ENCODE measurements around the gene ZACN. TPM values are rescaled to one million over a fixed set of nuclear protein-coding genes. Genes with fewer than 3 reads are reported as not detected.

Gene ZACN
- total RNA-seq, 1 donor from 2014 or later, result not detected

- H3K4me3 ChIP-seq, result no peak overlapping the region
- H3K27ac ChIP-seq, result no peak overlapping the region
- H3K4me1 ChIP-seq, result no peaks in the 10 kb centered on the region
- H3K36me3 ChIP-seq, result peaks cover 0 to 79% of the 10 kb centered on the region in 2 donors
- TF ChIP-seq POLR2AphosphoS5 (IDR thresholded peaks at IDR 0.05; ENCODE audit: insufficient read depth in 1 of 2, low read depth in 1 of 2) (no peak), POLR2A (IDR thresholded peaks at IDR 0.05) (no peak), CTCF (IDR thresholded peaks at IDR 0.05) (no peak)
- H3K27me3 ChIP-seq, result no peaks in the 10 kb centered on the region
- intact Hi-C loops (cut with DNase I), result no loop called here
- no peak for DNase-seq (ENCODE audit: extremely low spot score in 2 of 2)
- no peaks in the 10 kb centered on the region for H3K9me3 ChIP-seq
Measured at GRCh38 chr17:76086384-76086783, 7.4 kb downstream of the ZACN start.

- H3K36me3 ChIP-seq, result peaks cover 0 to 84% of the 10 kb centered on the region in 2 donors
- no peak for DNase-seq (ENCODE audit: extremely low spot score in 2 of 2)
- TF ChIP-seq POLR2A (IDR thresholded peaks at IDR 0.05) (no peak), CTCF (IDR thresholded peaks at IDR 0.05) (no peak), POLR2AphosphoS5 (IDR thresholded peaks at IDR 0.05; ENCODE audit: insufficient read depth in 1 of 2, low read depth in 1 of 2) (no peak)
Measured at GRCh38 chr17:76087531-76087930, 8.5 kb downstream of the ZACN start.

GRCh38 chr17:76088041-76088867 lies 9.3 kb downstream of the ZACN start:
- intact Hi-C loops (cut with DNase I), result no loop called here
- Histone ChIP-seq H3K27me3 (no peaks in the 10 kb centered on the region), H3K9me3 (no peaks in the 10 kb centered on the region), H3K4me3 (no peak overlapping the region), H3K4me1 (no peaks in the 10 kb centered on the region), H3K27ac (no peak overlapping the region), H3K36me3 (peaks cover 0 to 83% of the 10 kb centered on the region in 2 donors)
- TF ChIP-seq CTCF (IDR thresholded peaks at IDR 0.05) (no peak), POLR2A (IDR thresholded peaks at IDR 0.05) (no peak), POLR2AphosphoS5 (IDR thresholded peaks at IDR 0.05; ENCODE audit: insufficient read depth in 1 of 2, low read depth in 1 of 2) (no peak)
- peak in 1 of 2 donors; percentile 85 for DNase-seq (ENCODE audit: extremely low spot score in 2 of 2)

More at GRCh38 chr17:76087531-76087930, 8.5 kb downstream of the ZACN start:
- intact Hi-C loops (cut with DNase I), result no loop called here
- Histone ChIP-seq H3K27ac (no peak overlapping the region), H3K4me3 (no peak overlapping the region), H3K9me3 (no peaks in the 10 kb centered on the region), H3K4me1 (no peaks in the 10 kb centered on the region), H3K27me3 (no peaks in the 10 kb centered on the region)

GRCh38 chr17:76088868-76089576 lies 10.0 kb downstream of the ZACN start:
- intact Hi-C loops (cut with DNase I), result no loop called here
- H3K4me3 ChIP-seq, result no peak overlapping the region
- TF ChIP-seq CTCF (IDR thresholded peaks at IDR 0.05) (no peak), POLR2AphosphoS5 (IDR thresholded peaks at IDR 0.05; ENCODE audit: insufficient read depth in 1 of 2, low read depth in 1 of 2) (no peak), POLR2A (IDR thresholded peaks at IDR 0.05) (no peak)
- peaks cover under 1 to 84% of the 10 kb centered on the region in 2 donors for H3K36me3 ChIP-seq
- H3K9me3 ChIP-seq, result no peaks in the 10 kb centered on the region
- no peaks in the 10 kb centered on the region for H3K4me1 ChIP-seq
- no peak for DNase-seq (ENCODE audit: extremely low spot score in 2 of 2)
- H3K27me3 ChIP-seq, result no peaks in the 10 kb centered on the region
- no peak overlapping the region for H3K27ac ChIP-seq

All from vagina (tissue), 2 donors.